ENCODE measurements around the gene SERINC2. TPM values are rescaled to one million over a fixed set of nuclear protein-coding genes. Genes with fewer than 3 reads are reported as not detected.
"Not testable (repeated sequence)": the region's sequence is repeated elsewhere in the genome, so short reads cannot be mapped to it uniquely, and the experiment has no call there.

SERINC2 gene
- total RNA-seq, 1 donor from 2014 or later, result not detected

GRCh38 chr1:31374511-31375196, 38.4 kb upstream of the SERINC2 start:
- H3K9me3 Mint-ChIP-seq, result no peaks in the 10 kb centered on the region
- intact Hi-C loops (cut with micrococcal nuclease), result no loop called here
- peaks cover 18% of the 10 kb centered on the region for H3K27me3 Mint-ChIP-seq (ENCODE audit: insufficient read depth)
- H3K4me3 Mint-ChIP-seq, result no peak overlapping the region
- DNase-seq (ENCODE audit: low spot score), result no peak
- no peak overlapping the region for H3K27ac Mint-ChIP-seq
- H3K4me1 Mint-ChIP-seq (ENCODE audit: low read depth), result peaks cover 9% of the 10 kb centered on the region
- H3K36me3 Mint-ChIP-seq (ENCODE audit: low read depth), result no peaks in the 10 kb centered on the region

- H3K36me3 Mint-ChIP-seq (ENCODE audit: low read depth), result no peaks in the 10 kb centered on the region
- no peaks in the 10 kb centered on the region for H3K9me3 Mint-ChIP-seq
- H3K27me3 Mint-ChIP-seq (ENCODE audit: insufficient read depth), result peaks cover 21% of the 10 kb centered on the region
- H3K4me3 Mint-ChIP-seq, result no peak overlapping the region
- DNase-seq (ENCODE audit: low spot score), result no peak
- H3K27ac Mint-ChIP-seq, result no peak overlapping the region
- H3K4me1 Mint-ChIP-seq (ENCODE audit: low read depth), result peaks cover 9% of the 10 kb centered on the region
- intact Hi-C loops (cut with micrococcal nuclease), result no loop called here
These were observed 36.5 kb upstream of the SERINC2 start for GRCh38 chr1:31376375-31377134.

GRCh38 chr1:31377364-31377863, 35.6 kb upstream of the SERINC2 start:
- Mint-ChIP-seq H3K4me1 (ENCODE audit: low read depth) (peaks cover 9% of the 10 kb centered on the region), H3K9me3 (no peaks in the 10 kb centered on the region), H3K36me3 (ENCODE audit: low read depth) (no peaks in the 10 kb centered on the region), H3K27ac (no peak overlapping the region), H3K4me3 (no peak overlapping the region), H3K27me3 (ENCODE audit: insufficient read depth) (peaks cover 19% of the 10 kb centered on the region)
- intact Hi-C loops (cut with micrococcal nuclease), result no loop called here
- no peak for DNase-seq (ENCODE audit: low spot score)

- Mint-ChIP-seq H3K27me3 (ENCODE audit: insufficient read depth) (peaks cover 16% of the 10 kb centered on the region), H3K4me1 (ENCODE audit: low read depth) (peaks cover 9% of the 10 kb centered on the region), H3K36me3 (ENCODE audit: low read depth) (no peaks in the 10 kb centered on the region), H3K4me3 (no peak overlapping the region), H3K27ac (peak overlapping the region; percentile 61), H3K9me3 (no peaks in the 10 kb centered on the region)
- DNase-seq (ENCODE audit: low spot score), result no peak
- intact Hi-C loops (cut with micrococcal nuclease), result no loop called here
These were observed 35.0 kb upstream of the SERINC2 start for GRCh38 chr1:31378001-31378400.

GRCh38 chr1:31380181-31380580, 32.8 kb upstream of the SERINC2 start:
- Mint-ChIP-seq H3K36me3 (ENCODE audit: low read depth) (no peaks in the 10 kb centered on the region), H3K27me3 (ENCODE audit: insufficient read depth) (peaks cover 8% of the 10 kb centered on the region), H3K4me3 (no peak overlapping the region), H3K9me3 (no peaks in the 10 kb centered on the region), H3K27ac (no peak overlapping the region), H3K4me1 (ENCODE audit: low read depth) (no peaks in the 10 kb centered on the region)
- intact Hi-C loops (cut with micrococcal nuclease), result no loop called here
- no peak for DNase-seq (ENCODE audit: low spot score)

DNA sequence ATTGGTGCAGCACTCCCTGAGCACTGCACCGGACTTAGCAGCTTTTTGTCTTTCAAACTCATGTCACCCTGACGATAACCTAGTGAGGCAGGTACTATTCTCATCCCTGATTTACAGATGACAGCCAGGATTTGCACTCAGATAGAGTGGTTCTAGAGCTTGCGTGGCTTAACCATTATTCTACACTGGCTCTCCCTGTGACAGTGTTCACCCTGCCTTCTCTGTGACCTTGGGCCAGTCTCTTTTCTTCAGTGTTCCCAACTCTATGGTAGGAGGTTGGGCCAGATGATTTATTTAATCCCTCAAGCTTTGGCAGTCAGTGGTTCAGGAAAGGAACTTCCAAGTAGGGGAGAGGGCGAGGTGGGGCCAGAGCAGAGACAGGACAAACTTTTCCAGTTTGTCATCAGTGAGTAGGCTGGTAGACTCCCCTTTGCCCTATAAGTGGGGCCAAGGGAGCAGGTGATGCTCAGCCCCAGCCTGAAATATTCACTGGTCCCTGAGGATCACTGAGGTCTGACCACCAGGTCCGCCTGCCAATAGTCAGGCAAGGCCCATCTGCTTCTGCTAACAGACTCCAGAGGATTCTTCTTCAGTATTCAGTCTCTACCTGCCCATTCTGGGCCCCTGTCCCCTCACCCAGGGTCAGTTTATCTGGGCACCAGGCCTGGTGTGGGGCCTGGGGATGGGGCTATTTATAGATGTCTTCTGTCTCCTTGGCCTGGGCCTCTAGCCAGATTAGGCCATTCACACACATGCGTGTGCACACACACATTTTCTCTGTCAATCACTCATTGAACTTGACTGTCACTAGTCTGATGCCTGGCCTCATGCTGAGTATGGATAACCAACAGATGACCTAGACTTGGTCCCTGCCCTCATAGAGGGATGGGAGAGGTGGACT, 31.4 kb upstream of the SERINC2 start:
- no peak overlapping the region for H3K27ac Mint-ChIP-seq
- intact Hi-C loops (cut with micrococcal nuclease), result no loop called here
- H3K4me1 Mint-ChIP-seq (ENCODE audit: low read depth), result peaks cover 1% of the 10 kb centered on the region
- DNase-seq (ENCODE audit: low spot score), result no peak
- peaks cover 8% of the 10 kb centered on the region for H3K27me3 Mint-ChIP-seq (ENCODE audit: insufficient read depth)
- no peaks in the 10 kb centered on the region for H3K9me3 Mint-ChIP-seq
- H3K4me3 Mint-ChIP-seq, result no peak overlapping the region
- no peaks in the 10 kb centered on the region for H3K36me3 Mint-ChIP-seq (ENCODE audit: low read depth)

DNA sequence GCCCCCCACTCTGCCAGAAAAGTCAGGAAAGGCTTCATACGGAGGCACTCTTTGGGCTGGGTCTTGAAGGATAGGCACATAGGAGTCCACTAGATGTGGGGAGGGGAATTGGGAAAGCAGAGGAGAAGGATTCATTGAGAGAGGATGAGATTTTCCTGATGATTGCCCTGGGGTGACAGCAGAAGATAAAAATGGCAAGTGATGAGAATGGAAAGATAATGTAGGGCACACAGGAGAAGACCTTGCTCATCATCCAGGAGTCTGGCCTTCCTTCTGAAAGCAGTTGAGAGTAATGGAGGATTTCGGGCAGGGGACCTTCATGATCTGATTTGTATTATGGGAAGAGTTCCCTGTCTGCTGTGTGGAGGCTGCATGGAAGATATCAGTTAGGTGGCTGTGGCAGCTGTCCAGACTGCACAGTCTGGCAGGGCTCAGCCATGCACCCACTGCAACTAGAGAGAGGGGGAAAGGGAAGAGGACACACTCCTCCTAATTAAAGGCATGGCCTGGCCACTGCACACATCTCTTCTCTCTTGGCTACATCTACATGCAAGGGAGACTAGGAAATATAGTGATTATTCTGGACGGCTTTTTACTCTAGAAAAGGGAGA, 30.5 kb upstream of the SERINC2 start:
- Mint-ChIP-seq H3K27ac (no peak overlapping the region), H3K36me3 (ENCODE audit: low read depth) (no peaks in the 10 kb centered on the region), H3K27me3 (ENCODE audit: insufficient read depth) (peaks cover 8% of the 10 kb centered on the region), H3K4me1 (ENCODE audit: low read depth) (peaks cover 4% of the 10 kb centered on the region), H3K9me3 (no peaks in the 10 kb centered on the region), H3K4me3 (no peak overlapping the region)
- intact Hi-C loops (cut with micrococcal nuclease), result no loop called here
- DNase-seq (ENCODE audit: low spot score), result no peak

- no peak for DNase-seq (ENCODE audit: low spot score)
- Mint-ChIP-seq H3K4me1 (ENCODE audit: low read depth) (peaks cover 4% of the 10 kb centered on the region), H3K9me3 (no peaks in the 10 kb centered on the region), H3K27ac (no peak overlapping the region), H3K4me3 (no peak overlapping the region), H3K36me3 (ENCODE audit: low read depth) (no peaks in the 10 kb centered on the region), H3K27me3 (ENCODE audit: insufficient read depth) (peaks cover 3% of the 10 kb centered on the region)
- intact Hi-C loops (cut with micrococcal nuclease), result no loop called here
These were observed 29.0 kb upstream of the SERINC2 start for GRCh38 chr1:31383967-31384366.

DNA sequence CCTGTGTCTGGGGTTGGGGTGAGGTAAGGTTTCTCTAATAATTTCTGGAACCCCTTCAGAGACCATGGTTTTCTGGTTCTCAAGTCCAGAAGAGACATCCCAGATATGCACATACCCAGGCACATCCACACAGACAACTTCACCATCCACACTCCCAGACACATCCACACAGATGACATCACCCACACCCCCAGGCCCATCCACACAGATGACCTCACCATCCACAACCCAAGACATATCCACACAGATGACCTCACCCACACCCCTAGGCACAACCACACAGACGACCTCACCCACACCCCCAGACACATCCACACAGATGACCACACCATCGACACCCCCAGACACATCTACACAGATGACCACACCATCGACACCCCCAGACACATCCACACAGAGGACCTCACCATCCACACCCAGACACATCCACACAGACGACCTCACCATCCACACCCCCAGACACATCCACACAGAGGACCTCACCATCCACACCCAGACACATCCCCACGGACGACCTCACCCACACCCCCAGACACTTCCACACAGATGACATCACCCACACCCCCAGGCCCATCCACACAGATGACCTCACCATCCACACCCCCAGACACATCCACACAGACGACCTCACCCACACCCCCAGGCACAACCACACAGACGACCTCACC, 26.3 kb upstream of the SERINC2 start:
- H3K9me3 Mint-ChIP-seq; DNase-seq (ENCODE audit: low spot score); H3K36me3 Mint-ChIP-seq (ENCODE audit: low read depth); intact Hi-C loops (cut with micrococcal nuclease); H3K4me1 Mint-ChIP-seq (ENCODE audit: low read depth); H3K27ac Mint-ChIP-seq; H3K27me3 Mint-ChIP-seq (ENCODE audit: insufficient read depth); H3K4me3 Mint-ChIP-seq: not testable (repeated sequence)

DNA sequence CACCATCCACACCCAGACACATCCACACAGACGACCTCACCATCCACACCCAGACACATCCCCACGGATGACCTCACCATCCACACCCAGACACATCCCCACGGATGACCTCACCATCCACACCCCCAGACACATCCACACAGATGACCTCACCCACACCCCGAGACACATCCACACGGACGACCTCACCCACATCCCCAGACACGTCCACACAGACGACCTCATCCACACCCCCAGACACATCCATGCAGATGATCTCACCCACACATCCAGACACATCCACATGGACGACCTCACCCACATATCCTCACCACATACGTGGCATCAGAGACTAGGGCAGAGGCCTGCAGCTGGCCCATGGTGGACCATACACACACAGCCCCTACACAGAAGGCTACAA, 25.4 kb upstream of the SERINC2 start:
- no peak overlapping the region for H3K4me3 Mint-ChIP-seq

DNA sequence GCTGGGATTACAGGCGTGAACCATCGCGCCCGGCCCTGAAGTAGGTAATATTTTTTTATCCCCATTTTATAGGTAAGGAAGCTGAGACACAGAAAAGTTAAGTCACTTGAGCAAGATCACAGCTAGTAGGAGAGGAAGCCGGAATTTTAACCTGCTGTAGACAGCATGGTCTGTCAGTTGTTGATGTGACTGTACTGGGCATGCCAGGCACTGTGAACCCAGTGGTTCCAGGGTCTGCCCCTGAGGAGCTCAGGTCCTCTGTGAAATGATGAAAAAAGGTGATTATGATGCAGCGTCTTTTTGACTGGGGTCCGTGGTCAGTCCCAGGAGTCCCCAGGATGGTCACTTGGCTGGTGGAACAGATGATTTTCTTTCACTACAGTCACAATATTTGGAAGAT, 23.4 kb upstream of the SERINC2 start:
- no peak overlapping the region for H3K4me3 Mint-ChIP-seq
- peaks cover 9% of the 10 kb centered on the region for H3K4me1 Mint-ChIP-seq (ENCODE audit: low read depth)
- no peak for DNase-seq (ENCODE audit: low spot score)
- no peaks in the 10 kb centered on the region for H3K9me3 Mint-ChIP-seq
- no peak overlapping the region for H3K27ac Mint-ChIP-seq
- intact Hi-C loops (cut with micrococcal nuclease), result no loop called here
- H3K27me3 Mint-ChIP-seq (ENCODE audit: insufficient read depth), result peaks cover 3% of the 10 kb centered on the region
- no peaks in the 10 kb centered on the region for H3K36me3 Mint-ChIP-seq (ENCODE audit: low read depth)

More for the DNA sequence above, 25.4 kb upstream of the SERINC2 start:
- Mint-ChIP-seq H3K9me3 (no peaks in the 10 kb centered on the region), H3K36me3 (ENCODE audit: low read depth) (no peaks in the 10 kb centered on the region), H3K4me1 (ENCODE audit: low read depth) (peaks cover 4% of the 10 kb centered on the region), H3K27me3 (ENCODE audit: insufficient read depth) (peaks cover 2% of the 10 kb centered on the region), H3K27ac (no peak overlapping the region)
- intact Hi-C loops (cut with micrococcal nuclease), result no loop called here
- no peak for DNase-seq (ENCODE audit: low spot score)

- no peak overlapping the region for H3K27ac Mint-ChIP-seq
- no peak overlapping the region for H3K4me3 Mint-ChIP-seq
- H3K36me3 Mint-ChIP-seq (ENCODE audit: low read depth), result no peaks in the 10 kb centered on the region
- peaks cover 13% of the 10 kb centered on the region for H3K4me1 Mint-ChIP-seq (ENCODE audit: low read depth)
- intact Hi-C loops (cut with micrococcal nuclease), result no loop called here
- no peak for DNase-seq (ENCODE audit: low spot score)
- H3K27me3 Mint-ChIP-seq (ENCODE audit: insufficient read depth), result peaks cover 5% of the 10 kb centered on the region
- H3K9me3 Mint-ChIP-seq, result no peaks in the 10 kb centered on the region
These were observed 22.9 kb upstream of the SERINC2 start for GRCh38 chr1:31390071-31390470.

All from activated T-helper 1 cell treated with anti-CD3 and anti-CD28 coated beads, Interleukin-12 subunit alpha, Interleukin-12 subunit beta, Interleukin-2, Interleukin-4 antibody, amounts not matched to agents 30 ng/mL and 10 ng/mL and 1 ng/mL, durations not matched to agents 14 hours and 24 hours and 36 hours (primary cell).